Osteoblast (primary cell): Measurements from ENCODE around the gene MORC2. TPM values are rescaled to one million over a fixed set of nuclear protein-coding genes. Genes with fewer than 3 reads are reported as not detected.
A peak's percentile ranks its signal among the peaks of the same experiment; 100 is the strongest.

Experiments used
- DNase-seq: peaks from one replicate; pipeline ENCODE4 v3.0.0; 2011; ENCODE audit warnings: low spot score, mixed read lengths; ENCODE audit not compliant: insufficient read length; ENCODE audit errors: missing footprints
- H2AFZ ChIP-seq: 2 replicates; pipeline ENCODE4 v1.6.0; 2011; ENCODE audit warnings: mild to moderate bottlenecking, low read length
- H3K27ac ChIP-seq: 2 replicates; pipeline ENCODE4 v1.5.1; 2011; ENCODE audit warnings: mild to moderate bottlenecking, low read depth, low read length, moderate library complexity
- H3K27me3 ChIP-seq: 2 replicates; pipeline ENCODE4 v1.6.0; 2012; ENCODE audit warnings: mild to moderate bottlenecking, control low read depth, inconsistent platforms, low read length, moderate library complexity; ENCODE audit not compliant: insufficient read depth
- H3K36me3 ChIP-seq: 2 replicates; pipeline ENCODE4 v1.5.1; 2011; ENCODE audit warnings: mild to moderate bottlenecking, low read length, control low read depth, moderate library complexity; ENCODE audit not compliant: insufficient read depth
- H3K4me1 ChIP-seq: 2 replicates; pipeline ENCODE4 v1.5.1; 2011; ENCODE audit warnings: mild to moderate bottlenecking, low read length, control low read depth, moderate library complexity; ENCODE audit not compliant: insufficient read depth
- H3K4me2 ChIP-seq: 2 replicates; pipeline ENCODE4 v1.6.0; 2011; ENCODE audit warnings: mild to moderate bottlenecking, low read length; ENCODE audit not compliant: insufficient read depth
- H3K4me3 ChIP-seq: fragments of 200-600 bp; sonication (generic); 3 replicates; pipeline ENCODE4 v1.5.1; 2012; ENCODE audit warnings: mild to moderate bottlenecking, low read length, inconsistent platforms; ENCODE audit not compliant: insufficient read depth
- H3K79me2 ChIP-seq: 2 replicates; pipeline ENCODE4 v1.6.0; 2012; ENCODE audit warnings: mild to moderate bottlenecking, low read length, control low read depth, inconsistent platforms; ENCODE audit not compliant: insufficient read depth
- H3K9me3 ChIP-seq: 2 replicates; pipeline ENCODE4 v1.5.1; 2011; ENCODE audit warnings: low read depth, low read length, control low read depth
- H4K20me1 ChIP-seq: 2 replicates; pipeline ENCODE4 v1.6.0; 2012; ENCODE audit warnings: mild to moderate bottlenecking, low read length, control low read depth; ENCODE audit not compliant: insufficient read depth
- total RNA-seq: library from RNA; depleted of rRNA; stranded (reverse); fragments of >200 nt; gene quantifications from 2 replicates; pipeline ENCODE4 v1.2.3, GENCODE V29; 2012
- TF ChIP-seq, protein P1 (sequence below): IDR thresholded peaks from 2 replicates; pipeline ENCODE4 v1.5.1; 2011; ENCODE audit warnings: mild to moderate bottlenecking, low read depth, low read length, moderate library complexity; ENCODE audit errors: extremely low read depth

Gene MORC2
- total RNA-seq, 1 donor, result 17.0 TPM

DNA sequence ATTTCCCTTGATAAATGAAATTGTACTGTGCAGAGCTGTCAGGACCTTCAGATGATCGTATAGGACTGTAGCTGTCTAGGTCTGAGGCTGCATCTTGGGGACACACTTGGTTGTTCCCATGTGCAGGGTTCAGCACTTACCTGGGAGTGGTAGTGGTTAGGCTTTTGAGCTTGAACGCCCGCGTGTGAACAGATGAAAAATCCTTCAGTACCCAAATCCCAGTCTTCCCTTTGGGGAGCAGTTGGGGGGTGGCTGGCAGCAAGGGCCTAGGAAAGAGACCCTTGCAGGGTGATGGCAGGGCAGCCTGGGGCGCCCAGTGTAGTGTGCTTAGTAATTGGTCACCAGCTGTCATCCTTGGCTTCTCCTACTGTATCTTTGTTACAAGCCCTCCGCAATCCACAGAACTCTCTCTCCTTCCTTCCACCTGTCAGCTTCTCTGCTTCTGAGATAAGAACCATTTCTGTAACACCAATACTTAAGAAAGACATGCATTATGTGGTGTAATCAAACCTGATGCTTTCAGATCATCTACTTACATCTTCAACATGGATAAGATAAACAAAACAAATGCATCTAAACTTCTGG is 64.6 kb downstream of the MORC2 start:
- no peaks in the 10 kb centered on the region for H3K79me2 ChIP-seq
- H3K36me3 ChIP-seq, result no peaks in the 10 kb centered on the region
- peaks cover 2% of the 10 kb centered on the region for H3K9me3 ChIP-seq
- no peaks in the 10 kb centered on the region for H3K4me1 ChIP-seq
- no peak for DNase-seq
- H3K27ac ChIP-seq, result no peak overlapping the region
- H2AFZ ChIP-seq, result no peak overlapping the region
- no peak overlapping the region for H3K4me2 ChIP-seq
- no peaks in the 10 kb centered on the region for H3K27me3 ChIP-seq
- H4K20me1 ChIP-seq, result no peaks in the 10 kb centered on the region
- TF ChIP-seq, protein P1, sequence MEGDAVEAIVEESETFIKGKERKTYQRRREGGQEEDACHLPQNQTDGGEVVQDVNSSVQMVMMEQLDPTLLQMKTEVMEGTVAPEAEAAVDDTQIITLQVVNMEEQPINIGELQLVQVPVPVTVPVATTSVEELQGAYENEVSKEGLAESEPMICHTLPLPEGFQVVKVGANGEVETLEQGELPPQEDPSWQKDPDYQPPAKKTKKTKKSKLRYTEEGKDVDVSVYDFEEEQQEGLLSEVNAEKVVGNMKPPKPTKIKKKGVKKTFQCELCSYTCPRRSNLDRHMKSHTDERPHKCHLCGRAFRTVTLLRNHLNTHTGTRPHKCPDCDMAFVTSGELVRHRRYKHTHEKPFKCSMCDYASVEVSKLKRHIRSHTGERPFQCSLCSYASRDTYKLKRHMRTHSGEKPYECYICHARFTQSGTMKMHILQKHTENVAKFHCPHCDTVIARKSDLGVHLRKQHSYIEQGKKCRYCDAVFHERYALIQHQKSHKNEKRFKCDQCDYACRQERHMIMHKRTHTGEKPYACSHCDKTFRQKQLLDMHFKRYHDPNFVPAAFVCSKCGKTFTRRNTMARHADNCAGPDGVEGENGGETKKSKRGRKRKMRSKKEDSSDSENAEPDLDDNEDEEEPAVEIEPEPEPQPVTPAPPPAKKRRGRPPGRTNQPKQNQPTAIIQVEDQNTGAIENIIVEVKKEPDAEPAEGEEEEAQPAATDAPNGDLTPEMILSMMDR, result no peak
- no peak overlapping the region for H3K4me3 ChIP-seq

GRCh38 chr22:30902496-30903357 is 65.8 kb downstream of the MORC2 start:
- H2AFZ ChIP-seq, result no peak overlapping the region
- no peaks in the 10 kb centered on the region for H3K27me3 ChIP-seq
- no peak overlapping the region for H3K4me3 ChIP-seq
- peaks cover 2% of the 10 kb centered on the region for H3K9me3 ChIP-seq
- H3K4me2 ChIP-seq, result no peak overlapping the region
- H3K4me1 ChIP-seq, result no peaks in the 10 kb centered on the region
- H3K27ac ChIP-seq, result no peak overlapping the region
- H4K20me1 ChIP-seq, result no peaks in the 10 kb centered on the region
- H3K79me2 ChIP-seq, result no peaks in the 10 kb centered on the region
- H3K36me3 ChIP-seq, result no peaks in the 10 kb centered on the region
- no peak for DNase-seq
- TF ChIP-seq, protein P1, result no peak

- H4K20me1 ChIP-seq, result no peaks in the 10 kb centered on the region
- H3K36me3 ChIP-seq, result no peaks in the 10 kb centered on the region
- no peaks in the 10 kb centered on the region for H3K79me2 ChIP-seq
- peak; percentile 65 for DNase-seq
- no peaks in the 10 kb centered on the region for H3K4me1 ChIP-seq
- H3K4me3 ChIP-seq, result no peak overlapping the region
- TF ChIP-seq, protein P1, result no peak
- no peaks in the 10 kb centered on the region for H3K27me3 ChIP-seq
- H3K9me3 ChIP-seq, result peaks cover 2% of the 10 kb centered on the region
- H3K27ac ChIP-seq, result no peak overlapping the region
- H3K4me2 ChIP-seq, result no peak overlapping the region
- H2AFZ ChIP-seq, result no peak overlapping the region
These were observed 74.2 kb downstream of the MORC2 start for GRCh38 chr22:30894371-30894740.
